ENCODE measurements around the gene KCNQ2.

The KCNQ2 gene

GRCh38 chr20:63414720-63415430 lies 57.6 kb downstream of the KCNQ2 start:
- no peak for DNase-seq

- no peak for DNase-seq
Observed at GRCh38 chr20:63413963-63414684, 58.3 kb downstream of the KCNQ2 start.

- no peak for DNase-seq
Observed at GRCh38 chr20:63413323-63413722, 59.1 kb downstream of the KCNQ2 start.

- no peak for DNase-seq
Observed at GRCh38 chr20:63412889-63413288, 59.6 kb downstream of the KCNQ2 start.

GRCh38 chr20:63411898-63412631 lies 60.4 kb downstream of the KCNQ2 start:
- DNase-seq: peak; percentile 48

GRCh38 chr20:63411151-63411897 lies 61.1 kb downstream of the KCNQ2 start:
- no peak for DNase-seq

GRCh38 chr20:63409834-63410435 lies 62.5 kb downstream of the KCNQ2 start:
- DNase-seq: no peak

- no peak for DNase-seq
Observed at GRCh38 chr20:63409066-63409833, 63.2 kb downstream of the KCNQ2 start.

- no peak for DNase-seq
Observed at GRCh38 chr20:63408684-63409046, 63.8 kb downstream of the KCNQ2 start.

- no peak for DNase-seq
Observed at GRCh38 chr20:63407928-63408683, 64.3 kb downstream of the KCNQ2 start.

- DNase-seq: no peak
Observed at GRCh38 chr20:63406617-63407245, 65.7 kb downstream of the KCNQ2 start.

GRCh38 chr20:63406011-63406410 lies 66.4 kb downstream of the KCNQ2 start:
- DNase-seq: no peak

- no peak for DNase-seq
Observed at GRCh38 chr20:63405102-63405730, 67.2 kb downstream of the KCNQ2 start.

GRCh38 chr20:63404129-63405085 lies 68.0 kb downstream of the KCNQ2 start:
- DNase-seq: no peak

- DNase-seq: no peak
Observed at GRCh38 chr20:63403403-63404105, 68.9 kb downstream of the KCNQ2 start.

- DNase-seq: no peak
Observed at GRCh38 chr20:63402860-63403220, 69.6 kb downstream of the KCNQ2 start.

GRCh38 chr20:63402181-63402859 lies 70.1 kb downstream of the KCNQ2 start:
- no peak for DNase-seq

Measured in femur (tissue), 1 donor.